Nephron progenitor cell (in vitro differentiated cells): Measurements from ENCODE around the gene TSTD1.

Experiments
- DNase-seq: peaks from one replicate; pipeline ENCODE4 v3.0.0; 2021
- H3K27ac Mint-ChIP-seq: 2 replicates; pipeline ENCODE4 v1.8.0; 2021; ENCODE audit warnings: mild to moderate bottlenecking, moderate library complexity, mixed read lengths
- H3K27me3 Mint-ChIP-seq: 2 replicates; pipeline ENCODE4 v1.8.0; 2021; ENCODE audit warnings: mild to moderate bottlenecking, low read depth, mixed read lengths; ENCODE audit not compliant: poor library complexity
- H3K36me3 Mint-ChIP-seq: 2 replicates; pipeline ENCODE4 v1.8.0; 2021; ENCODE audit warnings: low read depth, mixed read lengths
- H3K4me1 Mint-ChIP-seq: 2 replicates; pipeline ENCODE4 v1.8.0; 2021; ENCODE audit warnings: mixed read lengths
- H3K4me3 Mint-ChIP-seq: 2 replicates; pipeline ENCODE4 v1.8.0; 2021; ENCODE audit warnings: mild to moderate bottlenecking, moderate library complexity, mixed read lengths
- H3K9me3 Mint-ChIP-seq: 2 replicates; pipeline ENCODE4 v1.8.0; 2021; ENCODE audit warnings: mild to moderate bottlenecking, moderate library complexity, mixed read lengths
- TF ChIP-seq, protein P1 (sequence below): fragments of 200-600 bp; sonication (generic); IDR thresholded peaks from 2 replicates; pipeline ENCODE4 v1.5.0; 2021; ENCODE audit warnings: antibody characterized with exemption

The TSTD1 gene

DNA sequence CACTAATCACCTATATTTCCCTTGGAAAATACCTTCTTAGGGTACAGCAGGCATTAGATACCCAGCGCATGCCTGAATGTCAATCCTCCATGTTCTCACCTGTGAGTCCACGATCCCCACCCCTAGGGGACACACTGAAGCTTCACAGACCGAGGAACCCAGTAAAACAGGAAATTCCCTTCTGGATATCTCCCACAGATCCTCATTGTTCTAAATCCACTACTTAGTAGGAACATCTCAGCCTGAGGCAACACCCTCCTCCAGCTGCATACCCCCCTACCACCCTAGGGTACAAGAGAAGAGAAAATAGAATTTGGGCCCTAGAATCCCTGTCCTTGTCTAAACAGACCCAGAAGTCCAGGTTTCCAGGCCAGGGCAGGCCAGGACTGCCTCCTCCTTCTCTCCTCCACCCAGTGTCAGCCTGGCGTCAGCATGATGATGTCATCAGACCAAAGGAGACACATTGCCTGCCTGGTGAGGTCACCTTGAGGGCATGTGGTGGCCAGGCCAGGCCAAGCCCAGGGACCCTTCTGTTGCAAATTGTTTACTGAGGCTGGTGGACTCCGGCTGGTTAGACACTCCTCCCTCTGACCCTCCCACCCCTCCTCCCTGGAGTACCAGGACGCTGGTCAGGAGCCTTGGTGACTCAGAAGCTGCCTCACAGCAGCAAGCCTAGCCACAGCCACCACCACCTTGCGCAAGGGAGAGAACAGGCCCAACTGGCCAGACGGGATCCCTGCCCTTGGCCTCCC is 44.4 kb upstream of the TSTD1 start:
- H3K27ac Mint-ChIP-seq, result no peak overlapping the region
- peaks cover 3% of the 10 kb centered on the region for H3K27me3 Mint-ChIP-seq
- TF ChIP-seq, protein P1, sequence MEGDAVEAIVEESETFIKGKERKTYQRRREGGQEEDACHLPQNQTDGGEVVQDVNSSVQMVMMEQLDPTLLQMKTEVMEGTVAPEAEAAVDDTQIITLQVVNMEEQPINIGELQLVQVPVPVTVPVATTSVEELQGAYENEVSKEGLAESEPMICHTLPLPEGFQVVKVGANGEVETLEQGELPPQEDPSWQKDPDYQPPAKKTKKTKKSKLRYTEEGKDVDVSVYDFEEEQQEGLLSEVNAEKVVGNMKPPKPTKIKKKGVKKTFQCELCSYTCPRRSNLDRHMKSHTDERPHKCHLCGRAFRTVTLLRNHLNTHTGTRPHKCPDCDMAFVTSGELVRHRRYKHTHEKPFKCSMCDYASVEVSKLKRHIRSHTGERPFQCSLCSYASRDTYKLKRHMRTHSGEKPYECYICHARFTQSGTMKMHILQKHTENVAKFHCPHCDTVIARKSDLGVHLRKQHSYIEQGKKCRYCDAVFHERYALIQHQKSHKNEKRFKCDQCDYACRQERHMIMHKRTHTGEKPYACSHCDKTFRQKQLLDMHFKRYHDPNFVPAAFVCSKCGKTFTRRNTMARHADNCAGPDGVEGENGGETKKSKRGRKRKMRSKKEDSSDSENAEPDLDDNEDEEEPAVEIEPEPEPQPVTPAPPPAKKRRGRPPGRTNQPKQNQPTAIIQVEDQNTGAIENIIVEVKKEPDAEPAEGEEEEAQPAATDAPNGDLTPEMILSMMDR, result no peak
- H3K9me3 Mint-ChIP-seq, result no peaks in the 10 kb centered on the region
- peak; percentile 23 for DNase-seq
- no peaks in the 10 kb centered on the region for H3K36me3 Mint-ChIP-seq
- no peak overlapping the region for H3K4me3 Mint-ChIP-seq
- peaks cover 51% of the 10 kb centered on the region for H3K4me1 Mint-ChIP-seq

DNA sequence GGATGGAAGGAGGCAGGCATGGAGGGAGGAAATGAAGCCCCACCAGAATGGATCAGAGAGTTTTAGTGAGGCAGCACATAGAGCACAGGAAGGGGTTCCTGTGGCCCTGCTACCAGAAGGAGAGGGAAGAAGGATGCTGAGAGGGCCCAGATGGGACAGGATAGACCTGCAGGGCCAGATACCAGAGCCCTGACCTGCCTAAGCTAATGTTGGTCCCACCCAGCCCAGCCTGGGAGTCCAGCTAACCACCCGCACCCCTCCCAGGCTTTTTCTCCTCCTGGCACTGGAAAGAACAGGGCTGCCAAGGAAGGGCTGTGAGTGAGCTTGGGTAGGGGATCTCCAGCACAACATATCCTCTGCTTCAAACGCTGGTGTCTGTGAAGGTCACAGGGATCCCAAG is 43.7 kb upstream of the TSTD1 start:
- no peak overlapping the region for H3K4me3 Mint-ChIP-seq
- TF ChIP-seq, protein P1, result no peak
- H3K27me3 Mint-ChIP-seq, result peaks cover 3% of the 10 kb centered on the region
- H3K27ac Mint-ChIP-seq, result no peak overlapping the region
- DNase-seq, result no peak
- peaks cover 52% of the 10 kb centered on the region for H3K4me1 Mint-ChIP-seq
- no peaks in the 10 kb centered on the region for H3K36me3 Mint-ChIP-seq
- H3K9me3 Mint-ChIP-seq, result no peaks in the 10 kb centered on the region

DNA sequence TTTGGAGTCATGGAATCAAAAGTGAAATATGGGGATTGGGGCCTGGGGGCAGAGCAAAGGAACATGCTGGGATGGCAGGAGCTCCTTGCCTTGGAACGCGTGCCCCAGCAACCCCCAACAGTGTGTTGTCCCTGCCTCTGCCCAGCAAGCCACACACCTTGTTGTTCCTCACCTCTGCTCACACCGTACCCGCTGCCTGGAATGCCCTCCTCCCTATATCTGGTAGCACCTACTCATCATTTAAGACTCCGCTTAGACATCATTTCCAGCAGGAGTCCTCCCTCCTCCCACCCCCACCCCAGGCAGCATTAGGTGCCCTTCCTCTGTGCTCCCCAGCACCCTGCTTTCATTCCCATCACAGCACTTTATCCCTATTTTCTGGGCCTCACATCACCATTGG is 42.8 kb upstream of the TSTD1 start:
- TF ChIP-seq, protein P1, result no peak
- Mint-ChIP-seq H3K27ac (no peak overlapping the region), H3K27me3 (peaks cover 3% of the 10 kb centered on the region), H3K4me3 (no peak overlapping the region), H3K36me3 (no peaks in the 10 kb centered on the region), H3K4me1 (peaks cover 52% of the 10 kb centered on the region), H3K9me3 (no peaks in the 10 kb centered on the region)
- DNase-seq, result no peak

DNA sequence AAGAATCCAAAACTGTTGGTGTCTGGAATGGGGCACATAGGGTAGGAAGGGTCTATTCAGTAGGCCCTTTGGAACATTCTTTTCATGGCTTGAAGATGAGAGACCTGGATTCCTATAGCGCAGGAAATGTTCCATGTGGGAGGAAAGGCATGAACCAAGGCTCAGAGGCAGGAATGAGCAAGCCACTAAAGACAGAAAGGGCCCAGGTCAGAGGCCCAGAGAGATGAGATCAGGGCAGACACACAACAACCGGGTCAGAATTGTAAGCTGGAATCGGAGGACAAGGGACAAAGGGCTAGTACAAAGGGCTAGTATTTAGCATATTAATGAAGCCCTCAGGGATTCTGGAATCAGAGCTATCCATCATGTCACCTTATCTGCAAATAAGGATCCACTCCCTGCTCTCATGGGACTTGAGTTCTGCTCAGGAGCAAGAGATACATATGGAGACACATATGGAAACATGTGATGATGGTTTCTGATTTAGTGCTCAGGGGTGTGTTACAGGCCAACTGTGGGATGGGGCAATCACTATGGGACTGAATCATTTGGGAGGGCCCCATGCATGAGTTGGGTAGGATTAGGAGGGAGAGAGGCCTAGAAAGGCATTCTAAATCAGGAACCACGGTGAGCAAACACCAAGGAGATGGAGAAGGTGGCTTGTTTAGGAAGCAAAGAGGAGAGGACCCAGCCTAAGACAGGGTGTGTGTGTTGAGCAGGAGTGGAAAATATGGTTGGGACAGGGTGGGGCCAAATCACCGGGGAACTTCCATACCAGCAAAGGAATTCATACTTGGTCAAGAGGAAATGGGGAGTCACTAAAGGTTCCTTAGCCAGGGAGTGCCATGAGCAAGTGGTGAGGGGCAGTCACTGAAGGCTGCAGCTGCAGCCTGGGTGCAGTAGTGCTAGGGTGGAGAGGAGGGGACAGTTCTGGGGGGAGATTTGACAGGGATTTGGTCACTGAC is 42.0 kb upstream of the TSTD1 start:
- TF ChIP-seq, protein P1, result no peak
- no peak for DNase-seq
- Mint-ChIP-seq H3K27me3 (peaks cover 3% of the 10 kb centered on the region), H3K4me3 (no peak overlapping the region), H3K9me3 (no peaks in the 10 kb centered on the region), H3K27ac (peak overlapping the region; percentile 30), H3K4me1 (peaks cover 44% of the 10 kb centered on the region), H3K36me3 (no peaks in the 10 kb centered on the region)

DNA sequence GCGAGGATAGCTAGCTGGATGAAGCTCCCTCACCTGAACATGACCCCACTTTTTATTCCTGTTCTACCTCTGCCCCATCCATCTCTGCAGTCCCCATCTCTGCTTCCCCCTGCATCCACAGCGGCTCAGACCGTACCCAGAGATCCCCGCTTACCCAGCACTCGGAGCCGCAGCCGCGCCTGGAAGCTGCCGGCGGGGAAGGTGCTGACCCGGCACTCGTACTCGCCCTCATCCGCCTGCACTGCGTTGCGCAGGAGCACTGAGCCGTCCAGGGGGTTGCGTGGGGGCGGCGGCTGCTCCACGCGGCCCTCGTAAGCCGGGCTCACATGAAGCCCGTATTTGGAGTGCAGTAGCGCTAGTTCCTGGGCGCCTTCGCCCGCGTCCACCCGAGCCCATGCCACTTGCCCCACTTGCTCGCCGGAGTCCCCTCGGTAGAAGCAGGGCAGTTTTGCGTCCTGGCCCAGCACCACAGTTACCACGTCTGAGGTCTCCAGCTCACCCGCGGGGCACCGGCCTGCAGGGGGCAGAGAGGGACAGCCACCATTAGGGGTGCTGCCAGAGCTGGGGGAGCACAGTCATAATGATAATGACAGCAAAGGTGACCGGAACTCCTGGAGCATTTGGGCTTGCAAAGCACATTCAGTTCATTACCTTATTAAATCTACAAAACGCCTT is 40.8 kb upstream of the TSTD1 start:
- no peak for DNase-seq
- H3K27me3 Mint-ChIP-seq, result peaks cover 3% of the 10 kb centered on the region
- H3K4me3 Mint-ChIP-seq, result no peak overlapping the region
- H3K27ac Mint-ChIP-seq, result no peak overlapping the region
- peaks cover 33% of the 10 kb centered on the region for H3K4me1 Mint-ChIP-seq
- no peaks in the 10 kb centered on the region for H3K36me3 Mint-ChIP-seq
- H3K9me3 Mint-ChIP-seq, result no peaks in the 10 kb centered on the region
- TF ChIP-seq, protein P1, result no peak
